GM21390 (cell line): Measurements from ENCODE around the gene DCAF7.

Experiments
- ATAC-seq: cut with Tn5 transposase; IDR thresholded peaks from one replicate; pipeline ENCODE4 v1.9.1; 2021; ENCODE audit not compliant: unreplicated experiment

DCAF7 gene

GRCh38 chr17:63524051-63524450 lies 26.2 kb upstream of the DCAF7 start:
- no peak for ATAC-seq

GRCh38 chr17:63525190-63525946 lies 24.9 kb upstream of the DCAF7 start:
- no peak for ATAC-seq

DNA sequence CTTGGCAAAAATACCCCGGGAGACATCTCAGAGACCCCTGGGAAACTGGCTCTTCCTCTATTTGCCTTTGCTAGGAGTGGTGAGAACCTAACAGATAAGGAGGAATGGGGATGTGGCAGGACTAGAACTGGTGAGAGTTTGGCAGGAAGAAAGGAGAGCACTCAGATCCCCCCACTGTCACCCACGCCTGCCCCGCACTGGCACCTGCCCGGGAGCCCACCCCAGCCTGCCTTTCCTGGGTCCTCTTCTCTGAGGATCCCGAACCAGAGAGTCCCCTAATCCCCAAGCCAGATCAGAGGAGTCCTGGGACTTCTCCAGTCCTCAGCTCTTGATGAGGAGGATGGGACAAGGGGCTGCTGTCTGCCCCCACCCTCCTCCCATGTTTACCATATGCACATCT lies 23.4 kb upstream of the DCAF7 start:
- ATAC-seq: no peak

- no peak for ATAC-seq
These were observed 22.1 kb upstream of the DCAF7 start for GRCh38 chr17:63528183-63528582.

DNA sequence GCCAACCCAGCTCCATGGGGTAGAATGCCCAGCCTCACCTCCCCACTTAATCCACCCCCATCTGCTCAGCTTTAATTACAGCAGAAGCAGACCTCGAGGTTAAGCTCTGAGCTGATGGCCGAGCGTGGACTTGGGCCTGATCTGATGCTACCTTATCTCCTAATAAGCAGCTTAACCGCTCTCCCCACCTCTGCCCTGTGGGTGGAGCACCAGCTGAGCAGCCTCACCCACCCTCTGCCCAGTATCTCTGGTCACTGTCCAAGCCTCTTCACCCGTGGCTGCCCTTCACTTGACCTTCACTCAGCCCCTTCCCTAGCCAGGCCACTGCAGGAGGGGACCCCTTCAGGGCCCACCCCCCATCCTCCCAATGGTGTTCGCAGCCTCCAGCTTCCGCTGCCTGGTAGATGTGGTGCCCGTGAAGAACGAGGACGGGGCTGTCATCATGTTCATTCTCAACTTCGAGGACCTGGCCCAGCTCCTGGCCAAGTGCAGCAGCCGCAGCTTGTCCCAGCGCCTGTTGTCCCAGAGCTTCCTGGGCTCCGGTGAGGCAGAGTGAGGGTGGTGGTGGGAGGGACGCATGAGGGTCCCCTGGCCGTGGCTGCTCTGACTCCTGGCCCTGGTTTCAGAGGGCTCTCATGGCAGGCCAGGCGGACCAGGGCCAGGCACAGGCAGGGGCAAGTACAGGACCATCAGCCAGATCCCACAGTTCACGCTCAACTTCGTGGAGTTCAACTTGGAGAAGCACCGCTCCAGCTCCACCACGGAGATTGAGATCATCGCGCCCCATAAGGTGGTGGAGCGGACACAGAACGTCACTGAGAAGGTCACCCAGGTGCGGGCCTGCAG lies 20.3 kb upstream of the DCAF7 start:
- no peak for ATAC-seq

GRCh38 chr17:63530557-63531021 lies 19.7 kb upstream of the DCAF7 start:
- ATAC-seq: no peak

- ATAC-seq: no peak
These were observed 19.0 kb upstream of the DCAF7 start for GRCh38 chr17:63531022-63531965.

DNA sequence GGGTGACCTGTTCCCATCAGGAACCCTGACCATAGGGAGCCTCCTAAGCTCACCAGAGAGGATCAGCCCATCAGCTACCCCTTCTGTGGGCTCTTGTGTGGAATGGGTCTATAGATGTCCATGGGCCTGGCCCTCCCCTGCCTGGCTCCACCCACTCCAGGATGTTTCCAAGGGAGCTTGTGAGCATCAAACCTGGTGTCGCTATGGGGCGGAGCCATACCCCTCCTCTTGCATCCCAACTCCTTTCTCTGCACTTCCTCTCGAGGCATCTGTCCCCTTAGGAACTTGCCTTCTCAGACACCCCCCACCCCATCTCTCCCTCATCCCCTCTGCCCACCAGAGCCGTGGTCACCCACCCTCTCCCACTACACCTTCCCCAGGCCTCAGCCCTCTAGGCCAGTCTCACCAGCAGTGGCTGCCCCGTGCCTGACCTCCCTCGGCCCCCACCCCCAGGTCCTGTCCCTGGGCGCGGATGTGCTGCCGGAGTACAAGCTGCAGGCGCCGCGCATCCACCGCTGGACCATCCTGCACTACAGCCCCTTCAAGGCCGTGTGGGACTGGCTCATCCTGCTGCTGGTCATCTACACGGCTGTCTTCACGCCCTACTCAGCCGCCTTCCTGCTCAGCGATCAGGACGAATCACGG lies 16.7 kb upstream of the DCAF7 start:
- ATAC-seq: no peak

DNA sequence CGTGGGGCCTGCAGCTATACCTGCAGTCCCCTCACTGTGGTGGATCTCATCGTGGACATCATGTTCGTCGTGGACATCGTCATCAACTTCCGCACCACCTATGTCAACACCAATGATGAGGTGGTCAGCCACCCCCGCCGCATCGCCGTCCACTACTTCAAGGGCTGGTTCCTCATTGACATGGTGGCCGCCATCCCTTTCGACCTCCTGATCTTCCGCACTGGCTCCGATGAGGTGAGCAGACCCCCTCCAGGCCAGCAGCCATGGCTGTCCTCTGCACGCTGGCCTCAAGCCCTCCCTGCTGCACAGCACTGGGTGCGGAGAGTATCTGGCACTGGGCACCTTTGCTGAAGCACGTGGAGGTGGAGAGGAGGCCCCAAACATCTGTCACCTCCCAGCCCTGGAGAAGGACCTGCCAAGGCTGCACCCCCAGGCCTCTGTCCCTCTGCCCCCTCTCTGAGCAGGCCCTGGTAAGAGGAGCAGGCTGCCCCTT lies 16.2 kb upstream of the DCAF7 start:
- no peak for ATAC-seq

GRCh38 chr17:63534816-63535455 lies 15.3 kb upstream of the DCAF7 start:
- ATAC-seq: no peak

DNA sequence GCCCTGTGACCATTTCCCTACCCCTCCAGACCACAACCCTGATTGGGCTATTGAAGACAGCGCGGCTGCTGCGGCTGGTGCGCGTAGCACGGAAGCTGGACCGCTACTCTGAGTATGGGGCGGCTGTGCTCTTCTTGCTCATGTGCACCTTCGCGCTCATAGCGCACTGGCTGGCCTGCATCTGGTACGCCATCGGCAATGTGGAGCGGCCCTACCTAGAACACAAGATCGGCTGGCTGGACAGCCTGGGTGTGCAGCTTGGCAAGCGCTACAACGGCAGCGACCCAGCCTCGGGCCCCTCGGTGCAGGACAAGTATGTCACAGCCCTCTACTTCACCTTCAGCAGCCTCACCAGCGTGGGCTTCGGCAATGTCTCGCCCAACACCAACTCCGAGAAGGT lies 14.6 kb upstream of the DCAF7 start:
- ATAC-seq: no peak

GRCh38 chr17:63537001-63537400 lies 13.3 kb upstream of the DCAF7 start:
- ATAC-seq: no peak

- no peak for ATAC-seq
These were observed 12.1 kb upstream of the DCAF7 start for GRCh38 chr17:63537991-63538692.

GRCh38 chr17:63538693-63539595 lies 11.3 kb upstream of the DCAF7 start:
- ATAC-seq: no peak

GRCh38 chr17:63540590-63540989 lies 9.7 kb upstream of the DCAF7 start:
- ATAC-seq: no peak

DNA sequence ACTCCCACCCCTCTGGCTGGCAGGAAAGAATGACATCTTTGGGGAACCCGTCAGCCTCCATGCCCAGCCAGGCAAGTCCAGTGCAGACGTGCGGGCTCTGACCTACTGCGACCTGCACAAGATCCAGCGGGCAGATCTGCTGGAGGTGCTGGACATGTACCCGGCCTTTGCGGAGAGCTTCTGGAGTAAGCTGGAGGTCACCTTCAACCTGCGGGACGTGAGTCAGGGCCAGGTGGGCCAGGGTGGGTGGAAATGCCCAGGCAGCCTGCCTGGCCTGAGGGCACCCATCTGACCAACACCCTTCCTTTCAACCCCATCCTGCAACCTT lies 8.1 kb upstream of the DCAF7 start:
- ATAC-seq: no peak

GRCh38 chr17:63542942-63543821 lies 7.1 kb upstream of the DCAF7 start:
- ATAC-seq: no peak
